Measurements from ENCODE around the gene RND1. TPM values are rescaled to one million over a fixed set of nuclear protein-coding genes. Genes with fewer than 3 reads are reported as not detected.

The RND1 gene
- total RNA-seq, 2 experiments from 2014 or later = 2.3 to 3.2 TPM

DNA sequence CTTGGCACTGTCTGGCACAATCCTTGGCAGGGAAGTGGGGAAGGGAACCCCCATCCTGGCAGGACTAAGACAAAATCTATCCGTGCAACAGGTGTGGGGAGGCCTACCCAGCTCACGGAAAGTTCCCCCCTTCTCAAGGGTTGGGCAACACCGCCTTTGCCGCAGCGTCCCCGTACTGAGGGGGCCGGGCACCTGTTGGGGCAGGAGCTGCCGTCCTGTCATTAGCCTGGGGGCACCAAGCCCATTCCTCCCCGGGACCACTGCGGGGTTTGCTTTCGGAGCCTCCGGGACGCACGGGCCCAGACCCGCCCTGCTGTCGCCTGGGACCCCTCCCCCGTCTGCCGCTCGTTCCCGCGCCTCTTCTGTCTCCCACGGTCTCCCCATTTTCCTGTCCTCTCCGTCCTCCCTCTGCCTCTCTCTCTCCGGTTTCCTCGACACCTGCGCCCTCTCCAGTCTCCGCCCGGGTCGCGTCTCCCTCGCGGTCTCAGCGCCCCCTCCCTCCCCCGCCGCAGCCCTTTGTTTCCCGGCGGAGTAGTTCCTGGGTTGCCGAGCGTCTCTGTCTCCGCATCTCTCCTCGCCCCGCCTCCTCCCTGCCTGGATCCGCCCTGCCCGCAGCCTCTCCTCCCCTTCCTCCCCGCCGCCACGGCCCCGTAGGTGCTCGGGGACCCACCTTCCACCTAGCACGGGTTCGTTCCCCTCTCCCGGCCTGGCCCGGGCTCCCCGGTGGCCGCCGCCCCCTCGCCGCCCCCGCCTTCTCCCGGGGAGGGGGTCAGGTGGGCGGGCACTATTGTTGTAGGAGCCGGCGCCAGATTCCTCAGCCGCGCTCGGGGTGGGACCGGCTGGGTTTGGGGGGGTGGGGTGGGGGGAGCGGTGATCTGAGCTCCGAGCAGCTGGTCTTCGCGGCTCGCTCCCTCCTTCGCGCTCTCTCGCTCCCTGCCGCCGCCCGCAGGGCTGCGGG is 47.5 kb downstream of the RND1 start, which contains the start of gene CACNB3:
Gene CACNB3 (plus strand): TSS at position 624 of the 958 bp plus-strand sequence. CDS start 434 bp downstream, outside the sequence.
- TF ChIP-seq, protein P1, sequence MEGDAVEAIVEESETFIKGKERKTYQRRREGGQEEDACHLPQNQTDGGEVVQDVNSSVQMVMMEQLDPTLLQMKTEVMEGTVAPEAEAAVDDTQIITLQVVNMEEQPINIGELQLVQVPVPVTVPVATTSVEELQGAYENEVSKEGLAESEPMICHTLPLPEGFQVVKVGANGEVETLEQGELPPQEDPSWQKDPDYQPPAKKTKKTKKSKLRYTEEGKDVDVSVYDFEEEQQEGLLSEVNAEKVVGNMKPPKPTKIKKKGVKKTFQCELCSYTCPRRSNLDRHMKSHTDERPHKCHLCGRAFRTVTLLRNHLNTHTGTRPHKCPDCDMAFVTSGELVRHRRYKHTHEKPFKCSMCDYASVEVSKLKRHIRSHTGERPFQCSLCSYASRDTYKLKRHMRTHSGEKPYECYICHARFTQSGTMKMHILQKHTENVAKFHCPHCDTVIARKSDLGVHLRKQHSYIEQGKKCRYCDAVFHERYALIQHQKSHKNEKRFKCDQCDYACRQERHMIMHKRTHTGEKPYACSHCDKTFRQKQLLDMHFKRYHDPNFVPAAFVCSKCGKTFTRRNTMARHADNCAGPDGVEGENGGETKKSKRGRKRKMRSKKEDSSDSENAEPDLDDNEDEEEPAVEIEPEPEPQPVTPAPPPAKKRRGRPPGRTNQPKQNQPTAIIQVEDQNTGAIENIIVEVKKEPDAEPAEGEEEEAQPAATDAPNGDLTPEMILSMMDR (IDR thresholded peaks at IDR 0.05) = no peak
- ChIA-PET CTCF (interaction anchor here (1.3 to 6.3 kb wide), 5 partner anchors 9 to 160 kb away, joined by 4 to 62 read pairs (median 7); partner anchors contain the start of genes DDX23 and WNT1), POLR2A (no interaction called here)
- Mint-ChIP-seq H3K4me3 (peak within 1 kb of the TSS; percentile 81), H3K9me3 (no peaks in the 10 kb centered on the region), H3K27ac (no peak within 1 kb of the TSS), H3K36me3 (ENCODE audit: low read depth) (no peaks in the 10 kb centered on the region), H3K27me3 (peaks cover 19% of the 10 kb centered on the region), H3K4me1 (ENCODE audit: low read depth) (peaks cover 31% of the 10 kb centered on the region)
- DNase-seq = peak; percentile 86
- intact Hi-C loops (cut with micrococcal nuclease) = no loop called here
- ATAC-seq = peak; percentile 70

GRCh38 chr12:48816143-48816854 is 49.4 kb downstream of the RND1 start:
- ChIA-PET POLR2A (interaction anchor here (0.9 to 2.8 kb wide), 6 partner anchors 10 to 659 kb away, joined by 3 to 13 read pairs (median 6); partner anchors contain the start of genes ASB8, DDX23, KANSL2 and TUBA1A), CTCF (interaction anchor here (0.7 to 6.3 kb wide), 10 partner anchors 11 to 181 kb away, joined by 4 to 62 read pairs (median 17); partner anchors contain the start of gene DDX23)
- Mint-ChIP-seq H3K27me3 (peaks cover 19% of the 10 kb centered on the region), H3K9me3 (no peaks in the 10 kb centered on the region), H3K36me3 (ENCODE audit: low read depth) (no peaks in the 10 kb centered on the region), H3K27ac (no peak overlapping the region), H3K4me3 (peak overlapping the region; percentile 95), H3K4me1 (ENCODE audit: low read depth) (peaks cover 34% of the 10 kb centered on the region)
- TF ChIP-seq, protein P1 (IDR thresholded peaks at IDR 0.05) = no peak
- DNase-seq (no peak), ATAC-seq (no peak)
- intact Hi-C loops (cut with micrococcal nuclease) = no loop called here

GRCh38 chr12:48815126-48816110 is 50.3 kb downstream of the RND1 start:
- CTCF ChIA-PET = interaction anchor here (0.6 to 6.3 kb wide), 44 partner anchors 8 to 665 kb away, joined by 3 to 62 read pairs (median 4); partner anchors contain the start of genes ARF3, DDX23, FKBP11 and RND1
- TF ChIP-seq, protein P1 (IDR thresholded peaks at IDR 0.05) = no peak
- intact Hi-C loops (cut with micrococcal nuclease) = no loop called here
- DNase-seq = peak; percentile 37
- ATAC-seq = peak; percentile 37
- no peaks in the 10 kb centered on the region for H3K9me3 Mint-ChIP-seq
- peaks cover 19% of the 10 kb centered on the region for H3K27me3 Mint-ChIP-seq
- peak overlapping the region; percentile 67 for H3K27ac Mint-ChIP-seq
- peak overlapping the region; percentile 95 for H3K4me3 Mint-ChIP-seq
- H3K4me1 Mint-ChIP-seq (ENCODE audit: low read depth) = peaks cover 34% of the 10 kb centered on the region
- no peaks in the 10 kb centered on the region for H3K36me3 Mint-ChIP-seq (ENCODE audit: low read depth)
- POLR2A ChIA-PET = interaction anchor here (0.6 to 2.8 kb wide), 13 partner anchors 10 to 658 kb away, joined by 3 to 13 read pairs (median 3); partner anchors contain the start of genes ASB8, DDX23, KANSL2 and TUBA1A
